Activated CD4-positive, alpha-beta T cell treated with anti-CD3 and anti-CD28 coated beads, Interleukin-2, Interleukin-6, amounts not matched to agents 100 ng/mL and 50 ng/mL, durations not matched to agents 16 hours and 8 hours (primary cell): ENCODE data around the gene FOXN3.
"Not testable (repeated sequence)": the region's sequence is repeated elsewhere in the genome, so short reads cannot be mapped to it uniquely, and the experiment has no call there.

Experiments used
- DNase-seq: peaks from one replicate; pipeline ENCODE4 v3.0.0-alpha.2; 2020

FOXN3 gene

GRCh38 chr14:89221109-89221810 is 195.8 kb downstream of the FOXN3 start:
- no peak for DNase-seq

GRCh38 chr14:89219051-89219450 is 198.0 kb downstream of the FOXN3 start:
- DNase-seq = no peak

GRCh38 chr14:89217891-89218290 is 199.1 kb downstream of the FOXN3 start:
- no peak for DNase-seq

GRCh38 chr14:89215531-89215930 is 201.5 kb downstream of the FOXN3 start:
- no peak for DNase-seq

GRCh38 chr14:89215114-89215513 is 201.9 kb downstream of the FOXN3 start:
- no peak for DNase-seq

GRCh38 chr14:89214221-89214965 is 202.6 kb downstream of the FOXN3 start:
- no peak for DNase-seq

GRCh38 chr14:89212386-89213235 is 204.4 kb downstream of the FOXN3 start:
- no peak for DNase-seq

- DNase-seq = no peak
Measured at GRCh38 chr14:89209558-89209957, 207.5 kb downstream of the FOXN3 start.

GRCh38 chr14:89207925-89208328 is 209.1 kb downstream of the FOXN3 start:
- DNase-seq = no peak

GRCh38 chr14:89206389-89207031 is 210.5 kb downstream of the FOXN3 start:
- no peak for DNase-seq

GRCh38 chr14:89205137-89205740 is 211.8 kb downstream of the FOXN3 start:
- no peak for DNase-seq

- no peak for DNase-seq
Measured at GRCh38 chr14:89202413-89203190, 214.4 kb downstream of the FOXN3 start.

GRCh38 chr14:89201645-89202044 is 215.4 kb downstream of the FOXN3 start:
- DNase-seq = no peak

- DNase-seq = not testable (repeated sequence)
Measured at GRCh38 chr14:89199357-89199756, 217.7 kb downstream of the FOXN3 start.

- no peak for DNase-seq
Measured at GRCh38 chr14:89198544-89199329, 218.3 kb downstream of the FOXN3 start.

- DNase-seq = no peak
Measured at GRCh38 chr14:89197623-89198022, 219.4 kb downstream of the FOXN3 start.

GRCh38 chr14:89196545-89196944 is 220.5 kb downstream of the FOXN3 start:
- DNase-seq = no peak

GRCh38 chr14:89194376-89194775 is 222.7 kb downstream of the FOXN3 start:
- no peak for DNase-seq

GRCh38 chr14:89190765-89191513 is 226.1 kb downstream of the FOXN3 start:
- no peak for DNase-seq

GRCh38 chr14:89188492-89188891 is 228.5 kb downstream of the FOXN3 start:
- no peak for DNase-seq
